HL-60 (cell line): ENCODE data around the gene CYP4A22.

Experiments
- GABPA ChIP-seq: IDR thresholded peaks from 2 replicates; pipeline ENCODE4 v1.6.1; 2012; ENCODE audit warnings: low read depth
- POLR2AphosphoS5 ChIP-seq: IDR thresholded peaks from 2 replicates; pipeline ENCODE4 v1.6.1; 2012; ENCODE audit warnings: low read depth
- TF ChIP-seq, protein P1 (sequence below): IDR thresholded peaks from one replicate; pipeline ENCODE4 v1.5.1; 2011; ENCODE audit warnings: low read length, control low read depth, inconsistent platforms; ENCODE audit not compliant: insufficient read depth
- TF ChIP-seq, protein P2 (sequence below): IDR thresholded peaks from 2 replicates; pipeline ENCODE4 v1.6.1; 2012; ENCODE audit warnings: low read depth; ENCODE audit not compliant: insufficient replicate concordance

- TF ChIP-seq, protein P1, sequence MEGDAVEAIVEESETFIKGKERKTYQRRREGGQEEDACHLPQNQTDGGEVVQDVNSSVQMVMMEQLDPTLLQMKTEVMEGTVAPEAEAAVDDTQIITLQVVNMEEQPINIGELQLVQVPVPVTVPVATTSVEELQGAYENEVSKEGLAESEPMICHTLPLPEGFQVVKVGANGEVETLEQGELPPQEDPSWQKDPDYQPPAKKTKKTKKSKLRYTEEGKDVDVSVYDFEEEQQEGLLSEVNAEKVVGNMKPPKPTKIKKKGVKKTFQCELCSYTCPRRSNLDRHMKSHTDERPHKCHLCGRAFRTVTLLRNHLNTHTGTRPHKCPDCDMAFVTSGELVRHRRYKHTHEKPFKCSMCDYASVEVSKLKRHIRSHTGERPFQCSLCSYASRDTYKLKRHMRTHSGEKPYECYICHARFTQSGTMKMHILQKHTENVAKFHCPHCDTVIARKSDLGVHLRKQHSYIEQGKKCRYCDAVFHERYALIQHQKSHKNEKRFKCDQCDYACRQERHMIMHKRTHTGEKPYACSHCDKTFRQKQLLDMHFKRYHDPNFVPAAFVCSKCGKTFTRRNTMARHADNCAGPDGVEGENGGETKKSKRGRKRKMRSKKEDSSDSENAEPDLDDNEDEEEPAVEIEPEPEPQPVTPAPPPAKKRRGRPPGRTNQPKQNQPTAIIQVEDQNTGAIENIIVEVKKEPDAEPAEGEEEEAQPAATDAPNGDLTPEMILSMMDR: no peak
- TF ChIP-seq POLR2AphosphoS5 (no peak), GABPA (no peak)
- TF ChIP-seq, protein P2, sequence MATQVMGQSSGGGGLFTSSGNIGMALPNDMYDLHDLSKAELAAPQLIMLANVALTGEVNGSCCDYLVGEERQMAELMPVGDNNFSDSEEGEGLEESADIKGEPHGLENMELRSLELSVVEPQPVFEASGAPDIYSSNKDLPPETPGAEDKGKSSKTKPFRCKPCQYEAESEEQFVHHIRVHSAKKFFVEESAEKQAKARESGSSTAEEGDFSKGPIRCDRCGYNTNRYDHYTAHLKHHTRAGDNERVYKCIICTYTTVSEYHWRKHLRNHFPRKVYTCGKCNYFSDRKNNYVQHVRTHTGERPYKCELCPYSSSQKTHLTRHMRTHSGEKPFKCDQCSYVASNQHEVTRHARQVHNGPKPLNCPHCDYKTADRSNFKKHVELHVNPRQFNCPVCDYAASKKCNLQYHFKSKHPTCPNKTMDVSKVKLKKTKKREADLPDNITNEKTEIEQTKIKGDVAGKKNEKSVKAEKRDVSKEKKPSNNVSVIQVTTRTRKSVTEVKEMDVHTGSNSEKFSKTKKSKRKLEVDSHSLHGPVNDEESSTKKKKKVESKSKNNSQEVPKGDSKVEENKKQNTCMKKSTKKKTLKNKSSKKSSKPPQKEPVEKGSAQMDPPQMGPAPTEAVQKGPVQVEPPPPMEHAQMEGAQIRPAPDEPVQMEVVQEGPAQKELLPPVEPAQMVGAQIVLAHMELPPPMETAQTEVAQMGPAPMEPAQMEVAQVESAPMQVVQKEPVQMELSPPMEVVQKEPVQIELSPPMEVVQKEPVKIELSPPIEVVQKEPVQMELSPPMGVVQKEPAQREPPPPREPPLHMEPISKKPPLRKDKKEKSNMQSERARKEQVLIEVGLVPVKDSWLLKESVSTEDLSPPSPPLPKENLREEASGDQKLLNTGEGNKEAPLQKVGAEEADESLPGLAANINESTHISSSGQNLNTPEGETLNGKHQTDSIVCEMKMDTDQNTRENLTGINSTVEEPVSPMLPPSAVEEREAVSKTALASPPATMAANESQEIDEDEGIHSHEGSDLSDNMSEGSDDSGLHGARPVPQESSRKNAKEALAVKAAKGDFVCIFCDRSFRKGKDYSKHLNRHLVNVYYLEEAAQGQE: no peak
These were observed 49.3 kb downstream of the CYP4A22 start for GRCh38 chr1:47186267-47187185.
